ENCODE results near the gene MRPL46.

The MRPL46 gene

GRCh38 chr15:88467073-88467934, at the start of gene MRPL46, which contains the start of gene MRPS11:
Gene MRPL46 (minus strand): TSS chr15:88467388. CDS start chr15:88467377, 11 bp downstream.
Gene MRPS11 (plus strand): TSS chr15:88467708. CDS start chr15:88467718, 10 bp downstream.
- DNase-seq = peak; percentile 81 to 90

GRCh38 chr15:88513195-88513594, 46.0 kb upstream of the MRPL46 start:
- no peak for DNase-seq

- no peak for DNase-seq
Observed at GRCh38 chr15:88512601-88513000, 45.4 kb upstream of the MRPL46 start.

GRCh38 chr15:88512078-88512477, 44.9 kb upstream of the MRPL46 start:
- peak in 1 of 2 experiments; percentile 16 for DNase-seq

- DNase-seq = no peak
Observed at GRCh38 chr15:88511161-88511560, 44.0 kb upstream of the MRPL46 start.

GRCh38 chr15:88509964-88510363, 42.8 kb upstream of the MRPL46 start:
- no peak for DNase-seq

GRCh38 chr15:88509321-88509720, 42.1 kb upstream of the MRPL46 start:
- DNase-seq = no peak

- no peak for DNase-seq
Observed at GRCh38 chr15:88506628-88507027, 39.4 kb upstream of the MRPL46 start.

- no peak for DNase-seq
Observed at GRCh38 chr15:88505721-88506120, 38.5 kb upstream of the MRPL46 start.

- DNase-seq = no peak
Observed at GRCh38 chr15:88504445-88504844, 37.3 kb upstream of the MRPL46 start.

- DNase-seq = no peak
Observed at GRCh38 chr15:88498996-88499395, 31.8 kb upstream of the MRPL46 start.

GRCh38 chr15:88497109-88497765, 30.0 kb upstream of the MRPL46 start:
- no peak for DNase-seq

GRCh38 chr15:88493844-88494243, 26.7 kb upstream of the MRPL46 start:
- no peak for DNase-seq

- no peak for DNase-seq
Observed at GRCh38 chr15:88491158-88491557, 24.0 kb upstream of the MRPL46 start.

GRCh38 chr15:88490036-88490435, 22.8 kb upstream of the MRPL46 start:
- DNase-seq = no peak

- no peak for DNase-seq
Observed at GRCh38 chr15:88489321-88489720, 22.1 kb upstream of the MRPL46 start.

GRCh38 chr15:88487796-88488523, 20.8 kb upstream of the MRPL46 start:
- DNase-seq = no peak

- no peak for DNase-seq
Observed at GRCh38 chr15:88487178-88487795, 20.1 kb upstream of the MRPL46 start.

- DNase-seq = no peak
Observed at GRCh38 chr15:88484682-88485331, 17.6 kb upstream of the MRPL46 start.

GRCh38 chr15:88482263-88482662, 15.1 kb upstream of the MRPL46 start:
- no peak for DNase-seq

- no peak for DNase-seq
Observed at GRCh38 chr15:88480981-88481380, 13.8 kb upstream of the MRPL46 start.

- DNase-seq = no peak
Observed at GRCh38 chr15:88479169-88479568, 12.0 kb upstream of the MRPL46 start.

Measured in NCI-H2081 (cell line).